G401 (cell line): Measurements from ENCODE around the gene AGAP3. TPM values are rescaled to one million over a fixed set of nuclear protein-coding genes. Genes with fewer than 3 reads are reported as not detected.

ENCODE experiments used
- DNase-seq: peaks from one replicate; pipeline ENCODE4 v3.0.0-alpha.2; 2015; ENCODE audit warnings: low spot score
- in situ Hi-C: cut with HindIII; loops from 2 replicates; pipeline ENCODE4 v1.10.0; 2016; ENCODE audit warnings: low sequenced_read_pairs, mixed read lengths
- total RNA-seq: library from RNA; depleted of rRNA; stranded (reverse); fragments of >200 nt; shearing (Covaris generic); gene quantifications from 2 replicates; pipeline ENCODE4 v1.2.3, GENCODE V29; 2014

Gene AGAP3
- total RNA-seq, 1 experiment from 2014 or later = 51.9 TPM

DNA sequence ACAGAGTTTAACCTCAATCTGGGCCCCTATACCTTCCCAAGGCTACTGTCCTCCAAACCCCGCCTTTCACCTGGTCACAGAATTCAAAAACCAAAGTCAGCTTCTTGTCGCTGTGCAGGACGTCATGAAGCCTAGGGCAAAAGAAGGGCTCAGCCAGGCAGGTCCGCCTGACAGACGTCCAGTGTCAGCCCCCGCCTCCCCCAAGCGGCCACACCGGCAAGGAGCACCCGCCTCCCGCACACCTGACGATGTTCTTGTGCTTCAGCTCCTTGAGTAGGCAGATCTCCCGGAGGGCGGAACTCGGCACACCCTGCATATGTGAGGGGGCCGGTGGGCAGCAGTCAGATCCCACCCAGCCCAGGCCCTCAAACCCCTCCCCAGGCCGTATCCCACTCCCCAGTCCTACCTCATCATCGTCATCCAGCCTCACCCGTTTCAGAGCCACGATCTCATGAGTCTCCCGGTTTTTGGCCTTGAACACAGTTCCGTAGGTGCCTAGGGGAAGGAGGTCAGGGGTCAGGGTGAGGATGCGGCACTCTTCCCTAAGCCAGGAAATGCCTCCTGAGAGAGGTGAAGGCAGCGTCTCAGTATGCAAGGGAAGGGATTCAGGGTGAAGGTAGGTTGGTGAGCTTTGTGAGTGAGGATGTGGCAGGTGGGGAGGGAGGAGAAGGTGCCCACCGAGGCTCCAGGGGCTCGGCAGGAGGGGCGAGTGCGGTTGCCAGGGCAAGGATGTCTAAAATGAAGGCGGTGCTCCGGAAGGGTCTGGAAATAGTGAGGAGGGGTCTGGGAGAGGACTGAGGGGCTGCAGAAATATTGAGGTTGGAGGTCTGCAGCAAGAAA, 29.4 kb upstream of the AGAP3 start:
- in situ Hi-C loops = no loop called here

DNA sequence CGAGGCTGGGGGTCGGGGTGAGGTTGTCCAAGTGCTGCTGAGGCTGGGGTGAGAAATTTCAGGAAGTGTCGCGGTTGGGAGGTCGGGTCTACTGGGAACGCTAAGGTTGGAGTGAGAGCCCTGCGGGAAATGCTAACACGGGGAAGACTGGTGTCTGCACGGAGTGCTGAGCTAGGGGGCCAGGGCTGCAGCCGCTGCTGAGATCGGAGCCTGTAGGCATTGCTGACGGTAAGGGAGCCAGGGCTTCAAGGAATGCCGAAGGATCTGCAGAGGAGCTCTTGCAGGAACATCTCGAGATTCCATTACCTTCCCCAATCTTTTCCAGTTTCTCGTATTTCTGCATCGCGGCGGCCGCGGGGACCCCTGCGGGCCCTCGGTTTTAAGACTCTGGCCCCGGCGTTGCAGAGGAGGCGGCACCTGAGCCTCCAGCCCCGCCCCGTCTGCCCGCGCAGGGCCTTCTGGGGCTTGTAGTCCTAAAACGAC, 28.7 kb upstream of the AGAP3 start, which contains the start of gene CDK5:
TSS of gene CDK5 (minus strand) at position 392 of the 483 bp plus-strand sequence. CDS start at position 343, 49 bp downstream.
- no peak for DNase-seq
- in situ Hi-C loops = no loop called here

More for the DNA sequence above, 29.4 kb upstream of the AGAP3 start:
- DNase-seq = no peak

DNA sequence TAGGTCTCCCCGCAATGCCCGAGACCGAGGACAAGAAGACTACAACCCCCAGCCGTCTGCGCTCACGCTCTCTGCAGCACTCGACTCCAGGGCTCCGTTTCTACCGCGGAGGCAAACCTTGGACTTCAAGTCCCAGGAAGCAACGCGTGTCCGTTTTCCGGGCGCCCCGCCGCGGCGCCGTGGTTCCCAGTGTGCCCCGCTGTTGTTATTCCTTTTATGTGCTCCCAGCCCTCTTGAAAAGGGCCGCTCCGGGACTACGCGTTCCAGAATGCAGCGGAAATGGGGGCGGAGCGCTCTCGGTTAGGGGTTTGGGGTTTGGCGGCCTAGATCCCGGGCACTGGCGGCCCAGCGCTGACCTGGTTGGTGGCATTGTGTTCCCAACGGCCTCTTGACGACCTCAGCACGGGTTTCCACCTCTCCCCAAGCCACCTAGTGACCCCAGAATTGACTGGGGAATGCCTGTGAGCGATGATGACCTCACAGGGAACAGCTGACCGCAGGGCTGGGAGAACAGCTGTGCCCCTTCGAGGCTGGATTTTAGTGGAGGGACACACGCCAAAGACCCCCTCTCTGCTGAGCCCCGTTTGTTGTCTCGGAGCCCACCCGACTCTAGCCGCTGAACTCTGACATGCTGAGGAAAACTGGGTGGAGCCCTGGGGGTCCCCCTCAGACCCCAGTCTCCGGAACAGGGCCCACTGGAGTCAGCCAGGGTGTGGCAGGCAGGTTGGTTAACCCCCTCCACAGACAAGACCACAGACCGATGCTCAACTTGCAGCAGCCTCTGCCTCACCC, 28.1 kb upstream of the AGAP3 start:
- in situ Hi-C loops = no loop called here
- DNase-seq = peak; percentile 100

- DNase-seq = peak; percentile 45
- in situ Hi-C loops = no loop called here
Observed at GRCh38 chr7:151058781-151059366, 27.4 kb upstream of the AGAP3 start.

DNA sequence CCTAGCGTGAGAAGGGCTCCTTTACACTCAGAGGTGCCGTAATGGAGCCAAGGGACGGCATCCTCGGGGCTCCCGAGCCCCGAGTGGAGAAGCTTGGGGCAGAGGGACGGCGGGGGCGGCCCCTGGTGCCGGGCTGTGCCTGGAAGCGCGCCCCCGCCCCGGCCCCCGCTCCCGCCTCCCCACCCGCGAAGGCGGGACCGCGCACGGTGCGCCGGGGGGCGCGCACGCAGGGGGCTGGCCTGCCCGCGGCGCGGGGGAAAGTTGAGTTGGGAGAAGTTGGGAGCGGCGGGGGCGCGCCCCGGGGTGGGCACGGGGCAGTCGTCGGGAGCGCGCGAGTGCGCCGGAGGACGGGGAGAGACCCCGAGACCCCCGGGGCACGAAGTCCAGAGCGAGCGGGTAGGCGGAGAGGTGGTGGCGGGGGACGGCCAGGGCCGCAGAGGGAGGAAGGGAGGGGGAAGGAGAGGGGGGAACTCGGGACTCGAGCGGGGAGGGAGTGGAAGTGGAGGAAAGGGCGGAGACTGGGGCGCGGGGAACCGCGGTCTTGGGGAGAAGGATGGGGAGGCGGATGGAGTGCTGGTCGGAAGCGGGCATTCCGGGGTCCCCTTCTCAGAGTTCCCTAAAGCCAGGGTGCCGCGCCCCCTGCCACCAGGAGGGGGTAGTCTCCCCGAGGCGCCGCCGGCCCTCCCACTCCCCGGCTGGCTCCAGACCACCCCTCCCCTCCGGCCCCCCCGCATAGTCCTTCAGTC, 26.7 kb upstream of the AGAP3 start, which contains the start of gene SLC4A2:
TSS of gene SLC4A2 (plus strand) at position 223 of the 746 bp plus-strand sequence. CDS start 2,399 bp downstream, outside the sequence.
- peak; percentile 44 for DNase-seq
- in situ Hi-C loops = no loop called here

- no peak for DNase-seq
- in situ Hi-C loops = no loop called here
Observed at GRCh38 chr7:151060113-151060415, 26.2 kb upstream of the AGAP3 start.

- in situ Hi-C loops = no loop called here
- no peak for DNase-seq
Observed at GRCh38 chr7:151060416-151061212, 25.7 kb upstream of the AGAP3 start.

DNA sequence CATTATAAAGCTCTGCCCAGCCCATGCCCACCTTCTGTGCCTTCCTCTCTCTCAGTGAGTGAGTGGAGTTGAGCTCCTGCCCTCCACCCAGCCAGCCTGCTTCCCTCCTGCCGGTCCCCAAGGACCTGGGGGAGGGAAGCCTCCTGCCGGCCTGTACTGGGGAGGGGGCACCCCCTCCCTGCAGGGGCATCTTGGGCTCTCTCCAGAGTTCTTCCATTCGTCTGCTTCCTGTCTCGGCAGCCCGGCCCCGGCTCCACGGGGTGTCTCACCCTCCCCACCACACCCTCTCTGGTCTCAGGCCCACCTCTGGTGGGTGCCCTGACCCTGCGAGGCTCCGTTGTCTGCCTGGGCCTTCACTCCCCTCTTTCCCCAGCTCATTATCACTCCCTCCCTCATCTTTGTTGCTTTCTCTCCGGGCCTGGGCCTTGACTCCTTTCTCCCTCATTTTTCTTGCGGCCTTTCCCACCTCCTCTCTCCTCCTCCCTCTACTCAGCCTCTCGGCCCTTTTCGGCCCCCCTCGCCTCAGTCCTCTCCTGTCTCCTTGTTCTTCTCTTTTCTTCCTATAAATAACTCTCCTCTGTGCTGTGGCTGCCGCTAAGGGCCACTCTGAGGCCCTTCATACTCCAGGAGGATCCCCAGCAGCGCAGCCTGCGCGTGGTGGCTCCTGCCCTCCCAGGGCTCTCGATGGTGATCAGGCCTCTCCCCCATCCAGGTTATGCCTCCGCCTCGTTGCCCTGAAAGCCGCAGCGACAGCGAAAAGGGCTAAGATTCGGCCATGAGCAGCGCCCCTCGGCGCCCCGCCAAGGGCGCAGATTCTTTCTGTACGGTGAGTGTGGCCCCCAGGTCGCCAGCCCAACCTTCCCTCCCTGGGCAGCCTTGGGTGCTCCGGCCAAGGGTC, 24.8 kb upstream of the AGAP3 start:
- in situ Hi-C loops = no loop called here
- DNase-seq = no peak

GRCh38 chr7:151062111-151062398, 24.2 kb upstream of the AGAP3 start:
- in situ Hi-C loops = no loop called here
- DNase-seq = no peak

GRCh38 chr7:151062399-151063211, 23.7 kb upstream of the AGAP3 start:
- in situ Hi-C loops = no loop called here
- peak; percentile 39 for DNase-seq

DNA sequence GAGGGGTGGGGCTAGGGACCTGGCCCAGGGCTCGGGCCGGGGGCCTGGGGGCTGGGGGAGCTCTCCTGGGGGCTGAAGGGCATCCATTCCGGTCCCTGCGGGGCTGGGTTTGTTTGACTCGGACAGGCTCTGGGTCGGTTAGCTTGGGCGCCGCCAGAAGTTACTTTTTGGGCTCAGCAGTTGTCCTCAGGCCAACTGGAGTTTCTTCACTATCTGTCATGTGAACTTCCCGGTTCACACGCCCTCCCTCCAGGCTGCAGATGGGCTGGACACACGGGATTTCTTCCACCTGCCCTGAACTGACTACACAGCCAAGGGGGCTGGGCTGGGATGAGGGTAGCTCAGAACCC, 23.1 kb upstream of the AGAP3 start:
- in situ Hi-C loops = no loop called here
- DNase-seq = no peak

GRCh38 chr7:151064454-151064853, 21.8 kb upstream of the AGAP3 start:
- in situ Hi-C loops = no loop called here
- no peak for DNase-seq

GRCh38 chr7:151064993-151065392, 21.3 kb upstream of the AGAP3 start:
- in situ Hi-C loops = no loop called here
- no peak for DNase-seq

DNA sequence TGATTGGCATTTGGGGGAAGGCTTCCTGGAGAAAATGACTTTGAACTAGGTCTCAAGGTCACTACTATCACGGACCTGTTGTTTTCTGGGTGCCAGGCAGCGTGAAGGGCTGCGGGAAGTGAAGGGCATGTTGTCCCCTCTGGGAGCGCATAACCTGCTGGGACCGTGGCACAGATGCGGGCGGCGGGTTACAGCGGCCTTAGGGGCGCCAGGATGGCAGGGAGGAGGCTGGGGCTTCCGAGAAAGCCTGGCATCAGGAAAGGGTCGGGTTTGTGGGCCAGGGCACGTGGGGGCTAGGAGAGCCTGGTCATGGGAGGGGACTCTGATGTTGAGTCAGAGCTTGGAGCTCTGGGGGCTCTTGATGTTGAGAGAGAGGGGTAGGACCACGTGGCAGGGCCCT, 20.8 kb upstream of the AGAP3 start:
- in situ Hi-C loops = no loop called here
- DNase-seq = no peak

DNA sequence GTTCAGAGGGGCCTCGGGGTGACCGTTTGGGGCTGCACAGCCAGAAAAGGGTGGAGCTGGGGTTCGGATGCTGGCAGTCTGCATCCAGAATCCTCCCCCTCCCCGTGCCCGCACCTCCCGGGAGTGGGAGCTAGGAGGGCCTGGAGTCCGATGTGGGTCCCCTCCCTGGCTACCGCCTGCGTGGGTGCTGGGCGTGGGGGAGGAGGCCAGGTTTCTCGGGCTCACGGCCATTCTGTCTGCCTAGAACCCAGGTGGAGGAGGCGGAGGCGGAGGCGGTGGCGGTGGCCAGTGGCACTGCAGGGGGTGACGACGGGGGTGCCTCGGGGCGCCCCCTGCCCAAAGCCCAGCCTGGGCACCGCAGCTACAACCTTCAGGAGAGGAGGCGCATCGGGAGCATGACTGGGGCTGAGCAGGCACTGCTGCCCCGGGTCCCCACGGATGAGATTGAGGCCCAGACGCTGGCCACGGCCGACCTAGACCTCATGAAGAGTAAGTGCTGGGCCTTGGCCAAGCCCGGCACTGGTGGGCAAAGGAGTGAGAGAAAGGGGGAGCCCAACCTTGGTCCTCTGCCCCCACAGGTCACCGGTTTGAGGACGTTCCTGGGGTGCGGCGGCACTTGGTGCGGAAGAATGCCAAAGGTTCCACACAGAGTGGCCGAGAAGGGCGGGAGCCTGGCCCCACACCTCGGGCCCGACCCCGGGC, 19.9 kb upstream of the AGAP3 start:
- in situ Hi-C loops = no loop called here
- DNase-seq = no peak

- in situ Hi-C loops = no loop called here
- DNase-seq = no peak
Observed at GRCh38 chr7:151068069-151068773, 18.1 kb upstream of the AGAP3 start.
